ENCODE measurements around the gene FNDC3B.

DNA sequence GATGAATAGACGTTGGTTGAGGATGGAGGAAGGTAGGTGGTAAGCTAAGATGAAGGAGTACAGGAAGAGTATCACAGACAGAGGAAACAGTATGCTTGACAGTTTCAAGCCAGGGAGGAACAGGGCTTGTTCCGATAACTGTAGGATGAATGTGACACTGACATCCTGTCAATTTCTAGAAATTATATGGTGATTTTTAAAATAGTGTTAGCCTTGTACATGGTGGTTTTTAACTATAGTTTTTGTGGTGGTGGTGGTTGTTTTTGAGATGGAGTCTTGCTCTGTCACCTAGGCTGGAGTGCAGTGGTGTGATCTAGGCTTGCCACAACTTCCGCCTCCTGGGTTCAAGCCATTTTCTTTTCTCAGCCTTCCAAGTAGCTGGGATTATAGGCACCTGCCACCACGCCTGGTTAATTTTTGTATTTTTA is 92.8 kb downstream of the FNDC3B start:
- TF ChIP-seq, protein P1, sequence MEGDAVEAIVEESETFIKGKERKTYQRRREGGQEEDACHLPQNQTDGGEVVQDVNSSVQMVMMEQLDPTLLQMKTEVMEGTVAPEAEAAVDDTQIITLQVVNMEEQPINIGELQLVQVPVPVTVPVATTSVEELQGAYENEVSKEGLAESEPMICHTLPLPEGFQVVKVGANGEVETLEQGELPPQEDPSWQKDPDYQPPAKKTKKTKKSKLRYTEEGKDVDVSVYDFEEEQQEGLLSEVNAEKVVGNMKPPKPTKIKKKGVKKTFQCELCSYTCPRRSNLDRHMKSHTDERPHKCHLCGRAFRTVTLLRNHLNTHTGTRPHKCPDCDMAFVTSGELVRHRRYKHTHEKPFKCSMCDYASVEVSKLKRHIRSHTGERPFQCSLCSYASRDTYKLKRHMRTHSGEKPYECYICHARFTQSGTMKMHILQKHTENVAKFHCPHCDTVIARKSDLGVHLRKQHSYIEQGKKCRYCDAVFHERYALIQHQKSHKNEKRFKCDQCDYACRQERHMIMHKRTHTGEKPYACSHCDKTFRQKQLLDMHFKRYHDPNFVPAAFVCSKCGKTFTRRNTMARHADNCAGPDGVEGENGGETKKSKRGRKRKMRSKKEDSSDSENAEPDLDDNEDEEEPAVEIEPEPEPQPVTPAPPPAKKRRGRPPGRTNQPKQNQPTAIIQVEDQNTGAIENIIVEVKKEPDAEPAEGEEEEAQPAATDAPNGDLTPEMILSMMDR (IDR thresholded peaks at IDR 0.05; ENCODE audit: low read length), result no peak
- no peak for TF ChIP-seq EZH2 (optimal IDR thresholded peaks at IDR 0.05; ENCODE audit: low read depth, low read length)
- no peak for TF ChIP-seq EZH2phosphoT487 (IDR thresholded peaks at IDR 0.05; ENCODE audit: low read length)
